ENCODE measurements around the gene CDCA8.
"Not testable (repeated sequence)": the region's sequence is repeated elsewhere in the genome, so short reads cannot be mapped to it uniquely, and the experiment has no call there.

CDCA8 gene

DNA sequence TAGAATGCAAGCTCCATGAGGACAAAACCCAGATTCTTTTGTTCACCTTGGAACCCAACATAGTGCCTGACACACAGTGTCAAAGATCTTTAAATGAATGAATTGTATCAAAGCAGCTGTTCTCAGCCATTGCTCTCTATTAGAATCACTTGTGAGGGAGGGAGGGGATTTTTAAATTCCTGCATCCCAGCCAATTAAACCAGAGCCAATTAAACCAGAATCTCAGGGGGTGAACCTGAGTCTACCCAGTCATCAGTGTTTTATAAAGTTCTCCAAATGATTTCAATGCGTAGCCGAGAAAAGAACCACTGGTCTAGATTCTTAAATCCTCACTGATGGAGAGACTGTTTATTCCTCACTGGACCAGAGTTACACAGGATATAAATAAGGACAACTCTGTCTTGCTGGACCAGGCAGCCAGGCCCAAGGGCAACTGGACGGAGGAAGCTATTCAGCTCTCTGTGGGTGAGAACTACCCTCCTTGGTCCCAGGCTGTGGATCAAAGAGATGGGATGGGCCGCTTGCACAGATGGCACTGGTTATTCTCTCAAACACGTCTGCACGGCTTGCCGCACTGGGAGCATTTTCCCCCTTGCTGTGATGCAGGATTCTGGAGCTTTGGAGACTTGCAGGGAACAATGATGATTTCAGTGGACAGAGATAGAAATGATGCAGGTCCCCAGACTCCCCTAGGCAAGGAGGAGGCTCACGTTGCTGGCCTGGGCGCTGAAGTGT is 20.0 kb upstream of the CDCA8 start:
- FAIRE-seq (no peak), DNase-seq (ENCODE audit: insufficient read length, low spot score) (no peak)

DNA sequence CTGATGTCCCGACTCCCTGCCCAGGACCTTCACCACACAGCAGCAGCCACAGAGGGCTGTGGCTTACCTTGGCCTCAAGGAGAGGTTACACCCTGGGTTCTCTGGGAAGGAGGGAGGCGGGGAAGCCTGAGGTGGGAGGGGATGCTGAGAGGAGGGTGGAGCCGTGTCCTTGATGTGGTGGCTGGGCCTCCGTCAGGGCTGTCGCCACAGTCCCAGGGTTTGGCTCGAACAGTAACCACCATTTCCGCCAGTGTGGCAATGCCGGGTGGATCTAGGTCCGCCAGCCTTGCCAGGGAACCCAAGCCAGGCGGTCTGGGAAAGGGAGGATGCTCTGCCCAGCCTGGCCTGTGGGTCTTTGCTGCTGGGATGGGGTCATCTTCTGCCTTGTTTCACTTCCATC is 18.4 kb upstream of the CDCA8 start:
- FAIRE-seq (no peak), DNase-seq (ENCODE audit: insufficient read length, low spot score) (no peak)

DNA sequence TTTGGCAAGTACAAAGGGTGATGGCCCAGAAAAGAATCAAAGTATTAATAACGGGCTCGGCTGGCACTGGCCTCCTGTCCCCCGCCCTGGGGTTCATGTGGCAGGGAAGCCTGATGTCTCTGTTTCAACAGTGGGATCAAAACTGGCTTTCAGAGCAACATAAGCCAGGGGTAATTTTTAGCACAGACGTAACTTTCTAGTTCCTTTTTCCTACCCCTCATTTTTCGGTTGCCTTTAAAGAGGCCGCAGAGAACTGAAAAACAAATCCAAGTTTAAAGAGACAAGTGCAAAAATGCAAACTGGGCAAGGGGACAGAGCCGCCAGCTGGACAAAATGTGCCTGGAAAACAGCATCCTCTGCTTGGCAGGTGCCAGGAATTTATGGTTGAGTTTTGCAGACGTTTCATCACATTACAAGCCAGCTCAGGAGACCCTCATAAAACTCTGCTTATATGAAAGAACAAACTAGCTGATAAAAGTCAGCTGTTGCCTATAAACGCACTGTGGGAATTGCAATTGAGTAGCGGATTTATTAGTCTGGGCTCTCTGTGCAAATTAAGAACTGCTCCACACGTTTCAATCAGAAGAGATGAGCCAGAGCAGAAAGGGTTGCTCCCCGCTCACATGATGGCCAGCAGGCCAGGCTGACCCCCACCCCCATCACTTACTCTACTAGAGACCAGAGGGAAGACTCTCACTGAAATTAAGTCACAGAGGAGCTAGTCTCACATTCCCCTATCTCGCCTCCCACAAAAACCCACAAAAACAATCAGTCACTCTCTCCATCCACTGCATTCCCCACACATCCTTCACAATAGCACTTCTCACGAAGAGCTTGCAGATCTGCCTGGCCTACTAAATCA is 15.8 kb upstream of the CDCA8 start:
- FAIRE-seq (no peak), DNase-seq (ENCODE audit: insufficient read length, low spot score) (no peak)

DNA sequence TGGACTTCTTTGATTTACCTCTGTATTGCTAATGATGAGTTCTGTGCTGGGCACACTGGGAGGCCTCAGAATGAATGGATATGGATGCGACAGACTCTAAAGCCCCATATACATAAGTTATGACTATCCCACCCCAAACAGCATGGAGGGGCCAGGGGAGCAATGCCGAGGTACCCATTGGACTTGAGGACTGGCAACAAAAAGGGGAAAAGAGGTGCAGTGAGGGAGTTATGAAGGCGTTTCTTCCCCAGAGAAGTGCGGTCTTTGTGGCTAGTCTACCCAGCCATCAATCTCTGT is 15.2 kb upstream of the CDCA8 start:
- DNase-seq (ENCODE audit: insufficient read length, low spot score): no peak
- FAIRE-seq: no peak

DNA sequence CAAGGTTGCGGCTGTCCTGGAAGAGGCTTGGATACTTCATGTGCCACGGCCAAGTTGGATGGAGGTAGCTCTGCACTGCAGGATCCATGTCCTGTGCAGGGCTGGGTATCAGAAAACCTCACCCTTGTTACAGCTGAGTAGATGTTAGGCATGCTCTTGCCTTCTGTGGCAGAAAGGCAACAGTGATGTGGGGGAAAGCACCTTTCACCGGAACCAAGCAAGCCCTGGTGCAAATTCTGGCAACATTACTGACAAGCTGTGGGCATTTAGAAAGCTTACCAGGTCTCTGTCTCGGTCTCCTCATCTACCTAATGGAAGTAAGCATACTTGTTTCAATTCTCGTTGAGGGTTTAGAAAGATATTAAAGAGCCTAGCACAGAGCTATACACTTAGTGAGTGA is 14.5 kb upstream of the CDCA8 start:
- FAIRE-seq: no peak

DNA sequence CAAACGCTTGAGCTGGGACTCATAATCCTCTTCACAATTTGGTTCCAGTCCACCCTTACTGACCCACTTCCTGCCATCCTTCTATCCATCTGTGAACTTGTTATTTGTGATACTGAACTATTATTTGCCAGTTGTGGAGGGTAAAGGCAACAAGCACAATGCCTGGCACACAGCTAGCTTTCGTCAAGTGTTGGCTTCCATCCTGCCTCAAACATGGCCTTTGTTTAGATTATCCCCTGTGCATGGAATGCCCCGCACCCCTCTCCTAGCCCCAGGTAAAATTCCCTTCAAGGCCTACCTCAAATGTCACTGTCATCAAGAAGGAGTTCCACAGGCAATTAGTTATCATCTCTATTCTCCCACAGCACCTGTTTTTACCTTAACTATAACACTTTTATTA is 11.4 kb upstream of the CDCA8 start:
- FAIRE-seq: no peak
- DNase-seq (ENCODE audit: insufficient read length, low spot score): no peak

More for the DNA sequence above, 14.5 kb upstream of the CDCA8 start:
- no peak for DNase-seq (ENCODE audit: insufficient read length, low spot score)

DNA sequence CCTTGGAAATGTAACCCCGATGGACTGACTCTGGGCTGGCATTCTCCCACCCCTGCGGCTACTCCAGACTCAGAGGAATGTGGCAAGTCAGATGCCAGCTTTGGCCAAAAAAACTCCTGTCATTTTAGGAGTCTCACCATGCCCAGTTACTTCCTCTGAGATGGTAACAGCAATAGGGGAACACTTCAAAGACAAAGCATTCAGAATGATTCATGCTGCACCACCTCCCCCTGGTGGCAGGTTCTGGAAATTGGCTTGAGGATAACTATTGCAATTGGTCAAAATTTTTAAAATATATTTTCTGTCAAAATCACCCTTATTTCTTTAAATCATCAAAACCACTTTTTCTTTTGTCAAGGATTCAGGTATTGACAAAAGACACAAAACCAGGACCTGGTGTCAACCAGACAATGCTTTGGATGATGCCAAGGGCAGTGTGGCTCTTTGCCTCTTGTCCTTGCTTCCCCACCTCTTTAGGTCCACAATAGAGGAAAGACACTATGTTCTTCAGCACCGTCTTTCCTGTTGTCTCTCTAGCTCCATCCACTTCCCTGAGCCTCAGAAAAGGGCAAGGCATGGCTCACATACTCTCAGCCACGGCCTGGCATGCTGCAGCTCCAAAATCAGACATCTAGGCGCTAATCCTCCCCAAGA is 9.9 kb upstream of the CDCA8 start:
- FAIRE-seq (no peak), DNase-seq (ENCODE audit: insufficient read length, low spot score) (peak; percentile 53)

DNA sequence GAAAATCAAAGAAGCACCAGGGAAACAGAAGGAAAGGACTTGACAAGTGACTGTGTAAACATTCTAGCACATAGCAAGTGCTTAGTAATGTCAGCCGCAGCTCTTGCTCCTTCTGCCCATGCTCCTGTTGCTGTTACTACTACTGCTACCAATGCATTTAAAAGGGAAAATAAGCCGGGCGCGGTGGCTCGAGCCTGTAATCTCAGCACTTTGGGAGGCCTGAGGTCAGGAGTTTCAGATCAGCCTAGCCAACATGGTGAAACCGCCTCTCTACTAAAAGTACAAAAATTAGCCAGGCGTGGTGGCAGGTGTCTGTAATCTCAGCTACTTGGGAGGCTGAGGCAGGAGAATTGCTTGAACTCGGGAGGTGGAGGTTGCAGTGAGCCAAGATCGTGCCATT is 8.1 kb upstream of the CDCA8 start:
- not testable (repeated sequence) for FAIRE-seq; DNase-seq (ENCODE audit: insufficient read length, low spot score)

DNA sequence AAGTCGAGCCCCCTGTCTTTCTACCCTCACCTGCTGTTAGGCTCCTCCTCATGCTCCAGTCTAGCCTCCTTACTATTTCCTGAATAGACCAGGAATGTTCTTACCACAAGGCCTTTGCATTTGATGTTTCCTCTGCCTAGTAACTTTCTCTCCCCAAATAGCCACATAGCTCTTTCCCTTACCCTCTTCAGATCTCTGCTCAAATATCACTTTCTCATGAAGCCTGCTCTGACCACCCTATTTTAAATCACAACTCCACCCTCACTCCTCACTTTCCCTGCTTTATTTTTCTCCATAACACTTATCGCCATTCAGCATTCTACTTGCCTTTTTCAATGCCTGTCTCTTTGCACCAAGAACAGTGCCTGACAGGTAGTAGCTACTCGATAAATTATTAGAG is 6.6 kb upstream of the CDCA8 start:
- no peak for DNase-seq (ENCODE audit: insufficient read length, low spot score)
- FAIRE-seq: no peak

DNA sequence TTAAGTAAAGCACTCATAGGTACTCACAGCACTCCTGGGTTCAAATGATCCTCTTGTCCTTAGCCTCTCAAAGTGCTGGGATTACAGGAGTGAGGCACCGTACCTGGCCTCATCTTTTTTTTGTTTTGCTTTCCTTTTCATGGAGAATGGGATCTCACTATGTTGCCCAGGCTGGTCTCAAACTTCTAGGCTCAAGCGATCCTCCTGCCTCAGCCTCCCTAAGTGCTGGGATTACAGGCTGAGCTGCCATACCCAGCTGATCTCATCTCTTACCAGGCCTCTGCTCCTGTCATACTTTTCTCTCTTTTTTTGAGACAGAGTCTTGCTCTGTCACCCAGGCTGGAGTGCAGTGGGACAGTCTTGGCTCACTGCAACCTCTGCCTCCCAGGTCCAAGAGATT is 4.6 kb upstream of the CDCA8 start:
- DNase-seq (ENCODE audit: insufficient read length, low spot score); FAIRE-seq: not testable (repeated sequence)

DNA sequence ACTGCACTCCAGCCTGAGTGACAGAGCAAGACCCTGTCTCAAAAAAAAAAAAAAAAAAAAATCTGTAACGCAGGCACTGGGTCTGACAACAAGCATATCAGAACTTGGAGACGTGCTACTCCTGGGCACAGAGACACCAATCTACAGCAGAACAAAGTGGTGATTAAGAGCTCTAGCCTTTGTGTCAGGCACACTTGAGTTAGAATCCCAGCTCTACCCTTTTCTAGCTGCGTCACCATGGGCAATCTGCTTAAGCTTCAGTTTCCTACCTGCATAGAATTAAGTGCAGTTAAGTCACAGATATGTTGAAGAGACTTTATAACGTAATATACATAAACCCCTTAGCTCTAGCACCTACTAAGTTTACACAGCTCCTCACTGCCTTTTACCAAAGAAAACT is 3.4 kb upstream of the CDCA8 start:
- no peak for FAIRE-seq
- DNase-seq (ENCODE audit: insufficient read length, low spot score): no peak

DNA sequence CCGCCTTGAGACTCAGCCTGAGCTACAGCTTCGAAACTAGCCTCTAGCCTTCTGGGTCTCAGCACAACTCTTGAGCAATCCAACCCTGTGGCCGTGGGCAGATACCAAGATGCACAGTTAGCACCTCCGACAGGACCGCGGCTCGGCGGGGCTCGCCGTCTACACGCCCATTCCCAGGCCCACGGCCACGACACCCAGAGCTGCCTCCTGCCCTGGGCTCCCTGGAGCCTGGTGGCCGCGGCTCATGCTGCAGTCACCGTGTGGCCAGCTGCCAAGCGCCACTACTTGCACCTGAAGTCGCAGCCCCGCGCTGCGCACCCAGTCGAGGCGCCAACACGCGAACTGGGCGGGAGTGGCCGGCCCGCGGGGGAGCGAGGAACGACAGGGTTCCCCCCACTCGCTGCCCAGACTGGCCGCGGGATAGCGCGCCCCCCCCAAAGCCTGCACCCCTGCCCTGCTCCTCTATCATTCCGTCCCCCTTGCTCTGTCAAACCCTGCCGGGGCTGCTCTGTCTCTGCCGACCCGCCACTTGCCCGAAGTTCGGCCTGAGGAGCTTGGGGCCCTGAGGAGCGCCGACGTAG is 729 bp upstream of the CDCA8 start:
- DNase-seq (ENCODE audit: insufficient read length, low spot score) (no peak), FAIRE-seq (no peak)

DNA sequence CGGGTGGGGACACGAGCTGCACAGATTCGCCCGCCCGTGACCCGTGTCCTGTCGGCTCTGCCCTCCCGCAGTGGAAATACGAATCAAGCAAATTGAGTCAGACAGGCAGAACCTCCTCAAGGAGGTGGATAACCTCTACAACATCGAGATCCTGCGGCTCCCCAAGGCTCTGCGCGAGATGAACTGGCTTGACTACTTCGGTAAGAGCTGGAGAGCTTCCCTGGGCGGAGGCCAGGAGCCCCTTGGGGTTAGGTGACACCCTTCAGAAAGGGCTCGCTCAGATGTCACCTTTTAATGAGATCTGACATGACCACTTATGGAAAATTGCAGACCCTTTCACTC is 489 bp downstream of the CDCA8 start:
- FAIRE-seq (no peak), DNase-seq (ENCODE audit: insufficient read length, low spot score) (no peak)

DNA sequence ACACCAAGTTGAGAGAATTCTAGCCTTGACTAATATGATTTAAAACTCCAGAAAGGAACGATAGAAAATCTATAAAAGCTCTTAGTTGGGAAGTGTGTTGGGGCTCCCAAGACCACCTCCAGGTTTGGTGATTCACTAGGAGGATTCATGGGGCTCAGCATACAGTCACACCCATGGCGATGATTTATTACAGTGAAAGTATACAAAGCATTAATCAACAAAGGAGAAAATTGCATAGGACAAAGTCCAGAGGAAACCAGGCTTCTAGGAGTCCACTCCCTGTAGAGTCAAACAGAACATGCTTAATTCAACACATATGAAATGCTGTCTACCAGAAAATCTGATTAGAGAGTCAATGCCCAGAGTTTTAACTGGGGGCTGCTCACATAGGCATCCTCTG is 4.8 kb downstream of the CDCA8 start:
- FAIRE-seq (no peak), DNase-seq (ENCODE audit: insufficient read length, low spot score) (no peak)

DNA sequence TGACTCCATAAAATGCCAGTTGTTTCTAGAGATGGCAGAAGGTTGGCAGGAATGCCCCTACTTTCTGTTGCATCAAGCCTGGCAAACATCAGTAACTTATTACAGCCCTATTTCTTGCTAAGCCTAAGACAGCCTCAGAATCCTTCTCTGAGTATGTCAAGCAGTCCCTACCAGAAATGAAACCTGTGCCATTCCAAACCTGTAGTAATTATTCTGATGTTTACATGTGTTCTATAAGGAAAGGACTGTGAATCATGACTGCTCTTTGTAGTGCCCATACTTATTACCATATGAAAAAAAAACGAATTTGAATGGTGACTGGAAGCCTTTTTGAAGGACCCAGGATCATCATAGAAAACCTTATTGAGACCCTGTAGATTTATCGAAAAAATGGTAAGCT is 5.4 kb downstream of the CDCA8 start:
- DNase-seq (ENCODE audit: insufficient read length, low spot score) (no peak), FAIRE-seq (no peak)

DNA sequence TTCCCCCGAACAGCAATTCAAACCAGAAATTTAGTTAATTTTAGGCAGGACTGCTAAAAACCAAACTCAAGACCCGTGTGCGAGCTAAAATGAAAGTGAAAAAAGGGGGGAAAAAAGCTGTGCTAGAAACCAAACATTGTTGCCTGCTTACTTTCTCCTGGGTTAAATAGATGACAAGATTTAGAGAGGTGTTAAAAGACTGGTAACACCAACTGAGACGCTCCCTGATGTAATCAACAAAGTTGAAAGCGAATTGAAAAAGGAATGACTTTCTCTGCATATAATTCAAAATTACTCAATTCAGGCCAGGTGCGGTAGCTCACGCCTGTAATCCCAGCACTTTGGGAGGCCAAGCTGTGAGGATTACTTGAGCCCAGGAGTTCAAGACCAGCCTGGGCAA is 6.8 kb downstream of the CDCA8 start:
- FAIRE-seq: no peak
- no peak for DNase-seq (ENCODE audit: insufficient read length, low spot score)

DNA sequence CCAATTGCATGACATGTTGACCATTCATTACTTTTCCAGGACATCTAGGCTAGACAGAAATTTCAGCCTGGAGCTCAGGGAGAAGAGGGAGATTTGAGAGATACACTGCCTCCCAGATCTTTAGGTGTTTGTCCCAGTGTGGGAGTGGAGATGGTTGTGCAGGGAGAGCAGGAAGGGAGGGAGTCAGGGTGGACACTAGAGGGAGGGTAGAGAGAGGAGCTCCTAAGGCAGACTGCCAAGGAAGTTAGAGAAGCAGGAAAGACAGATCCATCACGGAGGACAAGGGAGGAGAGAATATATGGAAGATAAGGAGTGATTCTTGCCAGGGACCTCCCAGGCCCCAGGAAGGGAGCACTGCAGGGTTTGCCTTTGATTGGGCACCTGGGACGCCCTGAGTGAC is 8.7 kb downstream of the CDCA8 start:
- FAIRE-seq: no peak

DNA sequence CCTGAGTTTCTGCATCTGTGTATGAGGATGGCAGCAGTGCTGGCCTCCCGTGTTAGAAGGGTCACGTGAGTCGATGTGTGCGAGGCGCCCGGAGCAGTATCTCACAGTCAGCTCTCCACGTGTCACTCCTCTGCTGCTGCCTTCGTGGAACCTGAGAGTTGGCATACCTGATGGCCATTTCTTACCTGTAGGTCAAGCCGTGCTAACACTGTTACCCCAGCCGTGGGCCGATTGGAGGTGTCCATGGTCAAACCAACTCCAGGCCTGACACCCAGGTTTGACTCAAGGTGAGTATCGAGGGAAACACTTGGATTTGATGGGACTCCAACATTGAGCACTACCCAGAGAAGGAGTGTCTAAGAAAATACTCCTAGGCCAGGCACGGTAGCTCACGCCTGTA is 10.7 kb downstream of the CDCA8 start:
- DNase-seq (ENCODE audit: insufficient read length, low spot score): no peak
- FAIRE-seq: no peak

More for the DNA sequence above, 8.7 kb downstream of the CDCA8 start:
- DNase-seq (ENCODE audit: insufficient read length, low spot score): no peak

DNA sequence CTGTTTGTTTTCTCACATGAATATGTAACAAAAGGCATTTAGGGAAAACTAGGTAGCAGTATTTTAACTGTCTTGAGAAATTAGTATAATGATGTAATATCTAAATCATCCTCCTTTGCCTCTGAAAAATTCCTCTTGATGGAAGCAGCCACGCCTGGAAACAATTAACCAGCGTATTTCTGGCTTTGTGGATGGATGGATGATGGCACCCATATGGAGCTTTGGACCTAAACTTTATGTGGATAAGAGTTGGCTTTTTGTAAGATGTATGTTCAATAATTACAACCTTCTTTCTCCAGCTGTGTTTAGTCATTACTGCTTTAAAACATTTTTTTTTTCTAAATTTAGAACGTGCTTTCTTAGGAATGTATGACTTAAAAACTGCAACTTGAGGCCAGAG is 12.7 kb downstream of the CDCA8 start:
- no peak for DNase-seq (ENCODE audit: insufficient read length, low spot score)

DNA sequence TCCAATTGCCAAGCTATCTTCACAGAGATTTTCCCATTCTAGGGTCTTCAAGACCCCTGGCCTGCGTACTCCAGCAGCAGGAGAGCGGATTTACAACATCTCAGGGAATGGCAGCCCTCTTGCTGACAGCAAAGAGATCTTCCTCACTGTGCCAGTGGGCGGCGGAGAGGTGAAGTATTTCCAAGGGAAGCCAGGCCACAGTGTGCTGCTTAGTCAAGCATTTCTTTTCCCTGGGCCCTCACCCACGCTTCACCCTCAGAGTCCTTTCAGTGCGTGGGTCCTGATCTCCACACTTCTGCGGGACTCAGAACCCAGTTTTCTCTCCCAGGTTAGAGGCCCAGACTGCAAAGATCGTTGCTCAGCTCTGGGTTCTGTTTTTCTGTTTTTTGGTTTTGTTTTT is 13.1 kb downstream of the CDCA8 start:
- no peak for DNase-seq (ENCODE audit: insufficient read length, low spot score)
- FAIRE-seq: no peak

More for the DNA sequence above, 12.7 kb downstream of the CDCA8 start:
- no peak for FAIRE-seq

DNA sequence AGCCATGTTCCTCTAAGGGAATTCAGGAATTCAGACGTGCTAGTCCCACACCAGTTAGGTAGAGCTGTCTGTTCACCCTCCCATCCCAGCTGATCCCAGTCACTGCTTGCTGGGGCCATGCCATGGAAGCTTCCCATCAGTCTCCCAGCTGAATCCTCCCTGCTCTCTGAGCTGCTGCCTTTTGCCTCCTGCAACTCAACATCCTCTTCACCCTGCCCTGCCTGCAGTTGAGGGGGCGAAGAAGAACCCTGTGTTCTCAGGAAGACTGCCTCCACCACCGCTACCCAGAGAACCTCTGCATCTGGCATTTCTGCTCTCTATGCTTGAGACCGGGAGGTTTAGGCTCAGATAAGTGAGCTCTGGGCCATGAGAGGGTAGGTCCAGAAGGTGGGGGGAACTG is 16.2 kb downstream of the CDCA8 start:
- DNase-seq (ENCODE audit: insufficient read length, low spot score): no peak
- FAIRE-seq: no peak

DNA sequence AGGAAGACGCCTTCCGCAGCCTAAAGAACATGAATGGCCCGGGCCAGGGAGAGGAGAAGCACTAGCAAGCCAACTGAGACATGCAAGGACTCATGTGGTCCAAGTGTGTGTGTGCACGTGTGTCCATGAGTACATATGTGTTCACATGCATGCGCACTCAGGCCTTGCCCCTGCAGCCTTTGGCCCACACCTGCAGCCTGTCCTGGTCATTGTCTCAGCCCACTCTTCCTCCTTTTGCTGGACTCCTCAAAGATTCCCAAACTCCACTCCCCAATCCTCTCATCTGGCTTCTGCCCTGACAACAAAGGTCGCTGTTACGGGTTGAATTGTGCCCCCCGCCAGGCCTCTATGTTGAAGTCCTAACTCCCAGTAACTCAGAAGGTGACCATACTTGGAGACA is 21.9 kb downstream of the CDCA8 start:
- FAIRE-seq (no peak), DNase-seq (ENCODE audit: insufficient read length, low spot score) (no peak)

All from HTR-8/SVneo (cell line).